GM21381 (cell line): ENCODE results near the gene TBC1D7.
A peak's percentile ranks its signal among the peaks of the same experiment; 100 is the strongest.
"Not testable (repeated sequence)": the region's sequence is repeated elsewhere in the genome, so short reads cannot be mapped to it uniquely, and the experiment has no call there.

Experiments
- ATAC-seq: cut with Tn5 transposase; IDR thresholded peaks from one replicate; pipeline ENCODE4 v1.9.1; 2021; ENCODE audit warnings: mild to moderate bottlenecking, moderate library complexity; ENCODE audit not compliant: unreplicated experiment

The TBC1D7 gene

GRCh38 chr6:13326031-13326586 is 2.2 kb downstream of the TBC1D7 start:
- not testable (repeated sequence) for ATAC-seq

GRCh38 chr6:13319891-13320564 is 8.3 kb downstream of the TBC1D7 start:
- ATAC-seq: no peak

DNA sequence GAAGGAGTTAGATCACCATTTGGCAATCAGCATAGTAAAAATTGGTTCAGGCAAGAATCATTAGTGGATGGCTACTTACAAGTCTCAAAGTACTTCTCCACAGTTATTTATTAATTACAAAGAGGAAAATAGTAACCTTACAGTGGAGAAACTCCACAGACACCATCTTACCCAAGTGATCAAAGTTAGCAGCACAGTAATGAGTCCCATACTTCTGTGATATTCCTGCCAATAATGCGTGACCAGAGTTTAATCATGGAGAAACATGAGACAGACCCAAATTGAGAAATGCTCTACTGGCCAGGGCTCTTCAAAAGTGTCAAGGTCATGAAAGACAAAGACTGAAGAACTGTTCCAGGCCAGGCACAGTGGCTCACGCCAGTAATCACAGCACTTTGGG is 9.5 kb downstream of the TBC1D7 start:
- no peak for ATAC-seq

DNA sequence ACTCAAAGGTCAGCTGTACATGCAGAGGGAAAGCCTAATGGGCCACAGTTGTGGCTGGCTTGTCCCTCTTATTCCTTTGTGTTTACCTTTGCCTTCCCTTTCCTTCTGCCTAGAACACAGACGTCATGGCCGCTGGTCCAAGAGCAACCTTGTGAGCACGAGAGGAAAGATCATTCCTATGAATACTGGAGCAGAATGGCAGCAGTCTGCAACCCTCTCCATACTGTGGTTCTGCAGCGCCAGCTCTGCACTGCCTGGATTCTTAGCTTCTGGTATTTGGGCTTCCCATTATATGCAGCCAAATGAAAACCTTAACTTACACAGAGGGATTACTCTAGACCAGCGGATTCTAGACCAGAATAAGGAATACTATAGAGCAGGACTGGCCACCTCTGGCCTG is 12.4 kb downstream of the TBC1D7 start:
- no peak for ATAC-seq

- no peak for ATAC-seq
Measured at GRCh38 chr6:13314806-13315205, 13.5 kb downstream of the TBC1D7 start.

GRCh38 chr6:13311155-13311554 is 17.2 kb downstream of the TBC1D7 start:
- ATAC-seq: no peak

DNA sequence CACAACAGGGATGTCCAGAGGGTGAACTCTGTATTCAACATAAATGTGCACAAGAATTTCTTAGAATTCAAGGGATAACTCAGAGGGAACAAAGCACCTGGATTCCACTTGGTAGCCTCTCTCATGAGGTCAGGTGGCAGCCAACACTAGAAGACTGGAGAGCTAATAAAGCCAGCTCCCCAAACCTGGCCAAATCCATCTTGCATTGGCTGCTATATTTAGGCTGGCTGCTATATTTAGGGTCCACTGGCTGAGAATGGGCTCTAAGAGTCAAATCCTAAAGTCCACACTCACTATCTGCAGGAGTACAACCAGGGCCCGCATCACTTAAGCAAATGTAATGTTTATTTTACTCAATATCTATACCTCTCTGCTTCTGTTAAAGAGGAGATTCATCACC is 20.0 kb downstream of the TBC1D7 start:
- ATAC-seq: no peak

DNA sequence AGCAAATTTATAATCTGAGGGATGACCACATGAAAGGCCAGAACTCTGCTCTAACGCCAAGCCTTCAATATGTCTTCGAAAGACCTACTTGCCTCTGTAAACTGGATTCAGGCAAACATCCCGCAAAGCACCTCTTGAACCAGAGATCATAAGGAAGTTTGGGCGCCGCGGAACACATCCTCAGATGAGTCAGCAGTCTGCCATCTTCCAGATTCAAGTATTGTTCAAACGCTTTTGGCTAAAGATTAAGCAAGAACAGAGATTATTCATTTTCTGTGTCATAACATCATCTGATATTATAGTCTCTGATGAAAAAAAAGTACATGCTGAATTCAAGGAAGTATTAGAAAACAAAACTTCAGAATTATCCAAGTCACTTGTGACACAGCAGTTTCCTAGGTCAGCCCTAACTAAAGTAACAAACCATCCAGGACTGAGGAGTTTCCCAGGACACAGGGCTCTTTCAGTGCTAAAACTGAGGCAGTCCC is 20.8 kb downstream of the TBC1D7 start:
- no peak for ATAC-seq

DNA sequence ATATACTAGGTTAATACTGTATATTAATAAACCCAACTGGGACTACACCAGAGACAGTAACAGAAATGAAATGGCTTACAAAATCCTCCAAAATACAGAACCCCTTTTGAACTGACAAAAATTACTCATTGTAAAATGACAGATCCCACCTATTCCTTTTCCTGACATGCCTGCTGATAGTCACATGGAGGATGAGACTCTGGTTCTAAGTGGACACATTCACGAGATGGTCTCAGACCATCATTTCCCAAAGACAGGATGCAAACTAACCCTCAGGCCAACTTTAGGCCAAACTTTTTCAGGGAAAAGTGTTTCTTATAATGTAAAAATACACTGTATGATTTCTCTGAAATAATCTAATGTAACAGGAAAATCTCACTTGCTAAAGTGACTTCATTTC is 22.5 kb downstream of the TBC1D7 start:
- ATAC-seq: no peak

GRCh38 chr6:13305288-13305687 is 23.0 kb downstream of the TBC1D7 start:
- ATAC-seq: no peak

DNA sequence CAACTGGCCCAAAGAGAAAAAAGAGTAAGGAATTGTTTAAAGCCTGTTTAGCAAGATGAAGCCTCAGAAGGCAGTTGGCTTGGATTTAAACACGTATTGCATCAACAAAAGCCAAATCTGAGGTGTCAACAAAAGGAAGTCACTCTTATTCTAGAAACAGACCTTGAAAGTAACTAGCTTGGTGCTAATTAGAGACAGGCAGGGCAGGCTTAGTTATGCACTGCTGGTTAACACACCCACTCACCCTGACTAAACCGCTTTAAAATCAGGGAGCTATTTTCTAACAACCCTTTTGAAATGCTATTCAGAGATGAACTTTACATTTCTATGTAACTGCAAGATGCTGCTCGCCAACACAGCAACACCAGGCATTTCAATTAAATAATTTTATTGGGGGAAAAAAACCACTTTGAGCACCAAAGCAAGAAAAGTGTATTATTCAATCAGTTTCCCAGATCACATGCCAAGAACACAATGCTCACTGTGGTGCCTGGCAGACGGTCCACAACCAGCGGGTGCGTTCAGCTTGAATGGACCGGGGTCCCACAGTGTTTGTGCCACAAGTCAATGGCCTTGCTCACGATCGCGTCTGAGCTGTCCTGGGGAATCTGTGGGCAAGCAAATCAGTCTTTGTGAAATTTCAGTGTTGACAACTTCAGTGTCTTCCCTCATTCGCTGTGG is 23.6 kb downstream of the TBC1D7 start:
- peak; percentile 36 for ATAC-seq

- ATAC-seq: no peak
Measured at GRCh38 chr6:13304101-13304500, 24.2 kb downstream of the TBC1D7 start.

- ATAC-seq: peak; percentile 50
Measured at GRCh38 chr6:13303668-13304017, 24.7 kb downstream of the TBC1D7 start.

- peak; percentile 72 for ATAC-seq
Measured at GRCh38 chr6:13302751-13303667, 25.3 kb downstream of the TBC1D7 start.

GRCh38 chr6:13302291-13302690 is 26.0 kb downstream of the TBC1D7 start:
- no peak for ATAC-seq

- ATAC-seq: no peak
Measured at GRCh38 chr6:13300643-13301590, 27.4 kb downstream of the TBC1D7 start.

DNA sequence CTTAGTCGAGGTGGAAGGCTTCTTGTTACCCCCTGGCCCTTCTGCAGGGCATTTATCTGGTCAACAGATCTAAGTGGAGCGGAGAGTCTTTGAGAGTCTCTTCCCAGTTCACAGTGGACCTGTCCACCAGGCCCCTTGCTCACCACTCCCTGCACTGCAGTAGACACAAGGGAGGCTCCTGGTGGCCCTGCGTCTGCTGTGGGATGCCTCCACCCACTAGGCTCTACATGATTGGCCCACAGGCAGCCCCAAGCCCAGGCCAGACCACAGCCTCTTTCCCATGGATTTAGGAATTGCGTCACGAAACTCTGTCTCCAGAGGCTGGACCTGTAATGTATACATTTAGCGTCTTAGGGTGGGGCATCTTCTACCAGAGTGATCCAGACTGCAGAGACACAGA is 28.4 kb downstream of the TBC1D7 start:
- ATAC-seq: no peak

- ATAC-seq: no peak
Measured at GRCh38 chr6:13299403-13299821, 28.9 kb downstream of the TBC1D7 start.

DNA sequence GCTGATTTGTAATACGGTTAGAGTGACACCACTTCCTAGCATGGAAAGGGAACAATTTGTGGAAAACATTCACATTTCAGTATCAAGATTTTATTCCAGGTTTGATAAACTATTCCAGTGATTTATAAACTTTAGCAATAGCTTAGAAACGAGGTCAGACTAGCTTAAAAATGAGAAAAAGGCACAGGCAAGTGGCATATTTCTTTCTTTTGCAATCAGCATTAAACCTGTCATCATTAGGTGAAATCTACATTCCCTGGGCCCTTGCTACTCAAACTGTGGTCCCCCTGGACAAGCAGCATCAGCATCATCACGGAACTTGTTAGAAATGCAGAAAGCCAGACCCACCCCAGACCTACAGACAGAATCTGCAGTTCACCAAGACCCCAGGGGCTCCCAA is 29.9 kb downstream of the TBC1D7 start:
- no peak for ATAC-seq

DNA sequence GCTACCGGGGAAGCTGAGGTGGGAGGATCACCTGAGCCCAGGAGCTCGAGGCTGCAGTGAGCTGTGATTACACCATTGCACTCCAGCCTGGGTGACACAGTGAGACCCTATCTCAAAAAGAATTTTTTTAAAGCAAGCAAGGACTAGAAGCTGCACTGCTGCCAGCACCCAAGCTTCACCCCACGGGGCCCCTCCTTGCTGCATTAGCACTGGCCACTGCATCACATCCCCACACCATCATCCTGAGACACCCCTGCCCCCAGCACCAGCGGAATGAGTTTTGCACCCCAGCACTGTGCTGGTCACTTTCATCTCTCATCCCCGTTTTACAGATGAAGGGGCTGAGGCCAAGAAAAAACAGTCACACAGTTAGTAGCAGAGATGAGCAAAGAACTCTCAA is 30.9 kb downstream of the TBC1D7 start:
- ATAC-seq: no peak
